Stimulated activated CD8-positive, alpha-beta memory T cell treated with anti-CD3 and anti-CD28 coated beads, Interleukin-4, amount 100 ng/mL, for 48 hours (primary cell): ENCODE measurements around the gene SDHAF3.

Experiments used
- DNase-seq: peaks from one replicate; pipeline ENCODE4 v3.0.0-alpha.2; 2020

The SDHAF3 gene

DNA sequence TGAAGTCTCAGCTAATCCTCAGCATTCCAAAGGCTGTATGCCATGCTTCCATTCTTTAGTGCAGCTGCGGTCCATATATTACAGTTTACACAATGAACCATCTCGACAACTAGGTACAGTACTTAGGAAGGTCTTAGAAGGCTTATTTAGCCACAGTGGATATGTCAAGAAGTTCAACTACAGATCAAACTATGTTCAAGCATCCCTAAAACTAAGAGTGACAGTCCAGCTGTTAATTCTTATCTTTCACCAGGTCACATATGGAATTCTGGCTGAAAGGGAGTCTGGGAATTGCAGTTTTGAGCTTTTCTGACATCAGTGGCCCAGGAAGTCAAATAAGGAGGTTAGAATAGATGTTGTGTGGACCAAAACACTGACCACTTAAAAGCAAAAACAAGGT is 106.8 kb downstream of the SDHAF3 start:
- DNase-seq: no peak

- no peak for DNase-seq
Measured at GRCh38 chr7:97226541-97226940, 109.0 kb downstream of the SDHAF3 start.
